Ureter (tissue), 1 donor: Measurements from ENCODE around the gene APBA2. TPM values are rescaled to one million over a fixed set of nuclear protein-coding genes. Genes with fewer than 3 reads are reported as not detected.

Experiments
- DNase-seq: peaks from one replicate; pipeline ENCODE4 v3.0.0-alpha.2; 2020; ENCODE audit warnings: low spot score
- total RNA-seq: library from RNA; stranded (reverse); gene quantifications from one replicate; pipeline ENCODE4 v1.2.4, GENCODE V29; 2023
- donor health status: DM: yes; HTN: yes; CAD: no.

The APBA2 gene
- total RNA-seq, 1 donor from 2014 or later: 9.5 TPM

DNA sequence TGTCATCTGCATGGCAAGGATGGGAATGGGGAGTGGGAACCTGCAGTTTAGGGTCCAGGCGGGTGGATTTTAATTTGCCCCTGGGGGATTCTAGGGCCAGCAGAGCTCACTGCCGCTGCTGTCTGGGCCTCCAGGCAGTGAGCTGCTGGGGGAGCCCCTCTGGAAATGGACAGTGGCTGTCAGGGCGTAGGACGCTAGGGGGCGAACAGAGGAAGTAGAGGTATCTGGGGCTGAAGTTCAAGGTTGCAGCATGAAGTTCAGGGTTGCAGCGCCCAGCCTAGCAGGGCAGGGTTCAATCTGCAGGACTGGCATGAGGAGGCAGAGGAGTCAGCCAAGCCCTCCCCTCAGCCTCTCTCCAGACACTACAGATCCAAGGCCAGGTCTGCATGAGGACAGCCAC, 49.5 kb downstream of the APBA2 start:
- DNase-seq: no peak

- no peak for DNase-seq
Measured at GRCh38 chr15:28936081-28936480, 50.3 kb downstream of the APBA2 start.

DNA sequence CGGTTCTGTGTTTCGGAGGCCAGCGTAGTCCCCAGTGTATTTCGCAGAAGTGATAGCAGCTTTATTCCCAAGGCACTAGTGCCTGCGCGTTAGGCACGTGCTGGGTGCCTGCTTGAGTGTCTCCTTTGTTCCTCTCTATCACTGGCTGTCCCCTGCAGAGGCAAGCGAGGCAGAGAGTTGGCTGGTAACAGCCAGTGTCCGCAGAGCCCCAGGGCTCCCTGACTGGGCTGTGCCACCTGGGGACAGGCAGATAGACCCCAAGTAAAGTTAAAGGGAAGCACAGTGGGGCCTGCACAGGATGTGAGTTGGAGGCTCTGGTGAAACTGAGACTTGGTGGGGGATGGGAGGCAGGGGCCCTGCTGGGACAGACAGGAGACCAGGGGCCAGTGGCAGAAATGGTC, 50.7 kb downstream of the APBA2 start:
- no peak for DNase-seq

- no peak for DNase-seq
Measured at GRCh38 chr15:28937271-28937670, 51.5 kb downstream of the APBA2 start.

GRCh38 chr15:28942046-28942445, 56.3 kb downstream of the APBA2 start:
- DNase-seq: no peak

DNA sequence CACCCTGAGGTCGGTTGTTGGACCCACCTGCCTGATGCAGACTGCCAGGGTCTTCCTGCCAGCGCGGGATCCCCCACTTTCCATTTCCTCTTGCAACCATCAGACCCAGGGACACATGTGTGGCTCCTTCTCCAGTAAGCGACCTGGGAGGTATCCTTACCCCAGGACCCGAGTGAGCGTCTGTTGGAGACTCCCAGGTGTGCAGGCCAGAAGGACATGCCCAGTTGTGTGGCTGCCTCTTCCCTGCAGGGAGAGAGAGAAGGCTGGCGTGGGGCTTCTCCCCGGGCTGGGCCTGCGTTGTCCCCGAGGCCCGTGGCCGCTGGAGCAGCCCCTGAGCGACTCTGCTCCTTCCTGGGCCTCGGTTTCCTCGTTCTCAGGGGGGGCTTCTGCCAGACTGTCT, 56.8 kb downstream of the APBA2 start:
- DNase-seq: no peak

DNA sequence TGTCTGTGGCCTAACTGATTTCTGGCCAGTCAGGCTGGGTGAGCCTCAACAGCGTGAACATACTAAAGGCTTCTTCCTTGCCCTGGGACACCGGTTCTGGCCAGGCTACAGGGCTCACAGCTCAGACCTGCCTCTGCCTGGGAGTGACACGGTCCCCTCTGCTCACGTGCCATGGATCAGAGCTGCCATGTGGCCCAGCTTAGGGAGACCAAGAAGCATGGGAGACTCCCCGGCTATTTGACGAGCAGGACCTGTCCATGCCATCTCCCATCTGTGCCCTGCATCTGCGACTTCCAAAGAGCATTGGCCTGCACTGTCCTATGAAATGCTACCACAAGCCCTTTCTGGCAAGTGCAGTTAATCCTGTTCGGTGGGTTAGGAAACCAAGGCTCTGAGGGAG, 57.4 kb downstream of the APBA2 start:
- no peak for DNase-seq

DNA sequence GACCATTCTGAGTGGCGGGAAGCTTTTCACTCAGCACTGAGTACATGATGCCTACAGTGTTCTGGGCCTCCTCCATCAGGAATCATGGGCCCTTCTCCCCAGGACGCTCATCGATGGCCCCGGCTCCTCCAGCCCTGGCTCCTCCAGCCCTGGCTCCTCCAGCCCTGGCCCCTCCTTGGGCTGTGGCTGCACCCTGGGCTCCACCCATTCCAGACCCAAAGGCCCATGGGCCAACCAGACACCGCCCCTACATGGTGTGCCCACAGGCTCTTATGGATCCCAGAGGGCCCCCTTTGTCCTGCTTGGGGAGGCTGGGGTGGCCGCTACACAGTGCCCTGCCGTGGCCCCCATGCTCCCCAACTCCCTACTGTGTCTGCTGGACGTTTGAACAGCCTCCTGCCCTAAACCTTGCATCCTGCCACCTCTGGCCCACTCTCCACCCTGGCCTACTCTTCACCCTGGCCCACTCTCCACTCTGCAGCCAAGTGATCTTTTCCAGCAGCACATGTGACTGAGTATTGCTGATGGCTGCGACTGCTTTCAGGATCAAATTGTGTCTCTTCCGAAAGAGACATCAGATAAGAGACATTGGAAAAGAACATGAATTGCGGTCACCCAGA, 57.9 kb downstream of the APBA2 start:
- DNase-seq: no peak

- DNase-seq: no peak
Measured at GRCh38 chr15:28944286-28944685, 58.5 kb downstream of the APBA2 start.

DNA sequence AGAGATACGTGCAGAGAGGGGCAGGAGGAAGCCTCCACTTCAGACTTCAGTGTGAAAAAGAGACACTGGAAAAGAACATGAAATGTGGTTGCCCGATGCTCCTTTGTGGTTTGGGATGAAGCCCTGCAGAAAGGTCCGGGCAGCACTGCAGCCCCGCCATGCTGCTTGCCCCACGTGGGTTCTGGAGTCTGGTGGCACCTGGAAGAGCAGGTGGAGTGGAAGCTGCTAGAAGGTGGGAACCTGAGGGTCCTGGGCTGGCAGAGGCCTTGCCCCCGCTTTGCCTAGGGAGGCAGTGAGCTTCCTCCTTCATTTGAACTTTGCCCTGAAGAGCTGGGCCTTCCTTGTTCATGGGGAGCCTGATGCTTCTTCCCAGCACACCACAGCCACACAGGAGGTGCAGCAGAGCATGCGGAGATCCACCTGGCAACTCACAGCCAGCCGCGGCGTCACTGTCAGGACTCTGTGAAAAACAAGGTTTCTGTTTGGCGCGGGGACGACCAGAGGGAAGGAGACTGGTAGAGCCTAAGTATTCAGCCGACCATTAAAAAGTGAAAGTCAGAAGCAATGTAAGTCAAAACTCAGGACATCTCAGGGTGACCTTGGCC, 59.0 kb downstream of the APBA2 start:
- no peak for DNase-seq

GRCh38 chr15:28945626-28946230, 60.0 kb downstream of the APBA2 start:
- no peak for DNase-seq

- DNase-seq: no peak
Measured at GRCh38 chr15:28946803-28947202, 61.0 kb downstream of the APBA2 start.

DNA sequence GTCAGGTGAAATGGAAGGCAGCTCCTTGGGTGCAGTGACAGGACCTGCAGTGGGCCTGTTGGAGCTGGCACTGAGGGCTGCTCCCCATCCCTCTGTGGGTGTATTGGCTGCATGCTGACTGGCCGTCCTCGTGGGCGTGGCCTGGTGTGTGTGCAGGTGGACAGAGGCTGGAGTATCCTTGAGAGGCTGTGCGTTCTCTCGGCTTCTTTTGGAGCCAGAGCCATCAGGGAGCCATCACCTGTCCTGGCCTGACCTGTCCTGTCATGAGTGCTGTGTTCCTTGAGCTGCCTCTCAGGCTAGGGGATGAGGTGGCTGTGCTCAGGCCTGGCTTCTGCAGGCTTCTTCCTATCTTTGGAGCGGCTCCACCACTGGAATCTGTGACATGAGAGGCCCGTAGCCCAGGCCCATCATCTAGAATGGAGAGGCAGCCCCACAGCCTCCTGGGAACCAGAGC, 61.5 kb downstream of the APBA2 start:
- no peak for DNase-seq

GRCh38 chr15:28948036-28948435, 62.3 kb downstream of the APBA2 start:
- peak; percentile 2 for DNase-seq

- DNase-seq: no peak
Measured at GRCh38 chr15:28950916-28951315, 65.1 kb downstream of the APBA2 start.

GRCh38 chr15:28952666-28953491, 67.1 kb downstream of the APBA2 start:
- peak; percentile 17 for DNase-seq

- DNase-seq: peak; percentile 22
Measured at GRCh38 chr15:28953573-28954195, 67.9 kb downstream of the APBA2 start.

DNA sequence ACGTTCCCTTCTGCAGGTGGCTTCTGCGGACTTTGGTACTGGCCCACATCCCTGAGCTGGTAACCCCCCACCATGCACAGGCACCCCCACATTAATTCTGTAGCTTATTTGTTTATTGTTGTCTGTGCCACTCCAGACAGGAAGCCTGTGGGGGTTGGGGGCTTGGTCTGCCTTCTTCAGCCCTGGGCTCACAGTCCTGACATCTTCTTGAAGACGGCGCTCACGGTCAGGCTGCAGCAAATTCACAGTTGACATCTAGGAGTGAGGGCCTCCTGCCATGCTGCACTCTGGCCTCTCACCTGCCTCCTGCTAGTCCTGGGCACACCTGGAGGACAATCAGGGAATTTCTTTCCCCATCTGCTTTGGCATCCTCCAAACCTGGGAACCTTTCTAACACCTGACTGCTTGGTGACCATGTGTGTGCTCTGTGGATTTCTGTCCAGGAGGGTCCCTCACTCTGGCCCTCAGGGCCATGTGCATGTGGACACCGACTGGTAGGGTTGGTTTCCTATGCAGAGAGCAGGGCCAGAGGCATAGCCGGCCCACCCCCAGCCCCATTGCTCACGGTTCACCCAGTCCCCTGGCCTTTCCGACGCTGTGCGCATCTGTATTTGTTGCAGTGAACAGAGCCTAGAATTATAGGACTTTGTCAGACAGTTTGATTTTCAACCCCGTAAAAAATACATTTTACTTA, 68.8 kb downstream of the APBA2 start:
- DNase-seq: peak; percentile 26

DNA sequence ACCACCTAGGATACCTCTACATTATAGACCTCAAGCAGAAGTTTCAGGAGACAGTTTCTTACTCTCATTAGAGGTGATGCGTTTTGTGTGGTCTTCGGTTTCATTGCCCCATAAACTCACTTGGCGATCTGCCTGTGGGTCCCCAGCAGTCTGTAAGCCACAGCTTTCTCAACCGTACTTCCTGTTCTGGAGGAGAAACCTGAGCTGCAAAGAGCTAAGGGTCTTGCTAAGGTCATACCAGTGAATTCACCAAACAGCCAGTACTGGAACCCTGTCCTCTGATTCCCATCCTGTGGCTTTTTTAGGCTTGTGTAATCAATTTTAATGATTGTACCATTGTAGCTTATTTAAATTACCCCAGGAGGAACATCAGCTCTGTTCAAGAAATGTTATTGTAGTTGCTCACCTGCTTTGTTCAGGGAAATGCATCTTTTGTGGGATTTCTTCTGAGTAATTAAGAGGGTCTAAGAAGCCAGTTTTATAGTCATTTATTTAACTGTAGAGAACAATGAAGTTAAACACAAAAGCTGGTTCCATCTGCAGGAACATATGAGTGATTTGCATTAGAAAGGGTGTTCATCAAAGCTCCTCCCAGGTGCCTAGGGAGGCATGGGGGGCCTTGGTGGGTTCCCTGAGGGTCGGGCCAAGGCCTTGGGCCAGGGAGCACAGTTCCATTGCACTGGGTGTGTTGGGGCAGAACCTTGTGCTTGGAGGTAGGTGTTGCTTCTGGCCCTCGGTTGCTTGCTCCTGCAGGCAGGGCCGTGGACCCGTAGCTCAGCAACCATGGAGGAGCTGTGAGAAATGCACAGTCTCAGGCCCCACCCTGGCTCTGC, 69.6 kb downstream of the APBA2 start:
- peak; percentile 32 for DNase-seq

GRCh38 chr15:28955993-28956421, 70.2 kb downstream of the APBA2 start:
- DNase-seq: no peak
